GM23338 (cell line): ENCODE data around the gene EZH2. TPM values are rescaled to one million over a fixed set of nuclear protein-coding genes. Genes with fewer than 3 reads are reported as not detected.

Source experiments
- ATAC-seq: fragments of 200-7000 bp; cut with Tn5 transposase; 3 replicates; pipeline ENCODE4 v1.9.1; 2020
- DNase-seq: peaks from one replicate; pipeline ENCODE4 v3.0.0-alpha.2; 2015; ENCODE audit warnings: low spot score
- H2AFZ ChIP-seq: fragments of 200-600 bp; sonication (generic); 2 replicates; pipeline ENCODE4 v1.8.0; 2016; ENCODE audit warnings: antibody characterized with exemption, mild to moderate bottlenecking, moderate library complexity
- H3F3A ChIP-seq: fragments of 200-600 bp; sonication (generic); replicated peaks from 2 replicates; pipeline ENCODE4 v1.8.0; 2017; ENCODE audit warnings: antibody characterized with exemption, mixed run types, low read depth
- H3K27ac ChIP-seq: fragments of 200-600 bp; sonication (generic); 2 replicates; pipeline ENCODE4 v1.6.1; 2016; ENCODE audit warnings: low read depth
- H3K27me3 ChIP-seq: fragments of 200-600 bp; sonication (generic); 2 replicates; pipeline ENCODE4 v1.8.0; 2016; ENCODE audit warnings: mild to moderate bottlenecking, mixed run types, moderate library complexity; ENCODE audit not compliant: insufficient read depth
- H3K36me3 ChIP-seq: fragments of 200-600 bp; sonication (generic); 2 replicates; pipeline ENCODE4 v1.8.0; 2016; ENCODE audit warnings: mild to moderate bottlenecking; ENCODE audit not compliant: insufficient read depth
- H3K4me1 ChIP-seq: fragments of 200-600 bp; sonication (generic); 2 replicates; pipeline ENCODE4 v1.8.0; 2016; ENCODE audit warnings: mild to moderate bottlenecking, moderate library complexity; ENCODE audit not compliant: insufficient read depth
- H3K4me2 ChIP-seq: fragments of 200-600 bp; sonication (generic); 2 replicates; pipeline ENCODE4 v1.7.1; 2017; ENCODE audit warnings: mixed run types
- H3K4me3 ChIP-seq: fragments of 200-600 bp; sonication (generic); 2 replicates; pipeline ENCODE4 v1.6.1; 2016; ENCODE audit warnings: mixed run types
- H3K79me2 ChIP-seq: fragments of 200-600 bp; sonication (generic); replicated peaks from 2 replicates; pipeline ENCODE4 v1.8.0; 2017; ENCODE audit warnings: mild to moderate bottlenecking; ENCODE audit not compliant: insufficient read depth
- H3K9me2 ChIP-seq: fragments of 200-600 bp; sonication (generic); 2 replicates; pipeline ENCODE4 v1.8.0; 2017; ENCODE audit not compliant: insufficient read depth
- H4K20me1 ChIP-seq: fragments of 200-600 bp; sonication (generic); replicated peaks from 2 replicates; pipeline ENCODE4 v1.8.0; 2017; ENCODE audit warnings: mild to moderate bottlenecking; ENCODE audit not compliant: insufficient read depth
- H3K27ac Mint-ChIP-seq: 2 replicates; pipeline ENCODE4 v1.8.0; 2020; ENCODE audit warnings: inconsistent platforms, mild to moderate bottlenecking, moderate library complexity, mixed read lengths
- H3K27me3 Mint-ChIP-seq: 3 replicates; pipeline ENCODE4 v1.8.0; 2022; ENCODE audit warnings: low read depth, mild to moderate bottlenecking, moderate library complexity, mixed read lengths, inconsistent platforms; ENCODE audit not compliant: insufficient read depth, poor library complexity
- H3K36me3 Mint-ChIP-seq: 3 replicates; pipeline ENCODE4 v1.8.0; 2021; ENCODE audit warnings: low read depth, mild to moderate bottlenecking, inconsistent platforms, moderate library complexity, mixed read lengths
- H3K4me1 Mint-ChIP-seq: 3 replicates; pipeline ENCODE4 v1.8.0; 2020; ENCODE audit warnings: mild to moderate bottlenecking, inconsistent platforms, mixed read lengths
- H3K4me3 Mint-ChIP-seq: 3 replicates; pipeline ENCODE4 v1.8.0; 2021; ENCODE audit warnings: moderate library complexity, mild to moderate bottlenecking, inconsistent platforms, mixed read lengths
- H3K9me3 Mint-ChIP-seq: 3 replicates; pipeline ENCODE4 v1.8.0; 2020; ENCODE audit warnings: moderate library complexity, mild to moderate bottlenecking, inconsistent platforms, mixed read lengths
- CREB1 ChIP-seq: fragments of 250-450 bp; sonication (Bioruptor Pico); IDR thresholded peaks from 2 replicates; pipeline ENCODE4 v1.5.0; 2020; ENCODE audit warnings: low read depth, mild to moderate bottlenecking, moderate library complexity
- EZH2phosphoT487 ChIP-seq: fragments of 200-600 bp; sonication (generic); IDR thresholded peaks from one replicate; pipeline ENCODE4 v1.8.1; 2018; ENCODE audit warnings: antibody characterized with exemption; ENCODE audit not compliant: unreplicated experiment
- NANOG ChIP-seq: IDR thresholded peaks from 2 replicates; pipeline ENCODE4 v1.6.1; 2016; ENCODE audit warnings: antibody characterized with exemption, borderline replicate concordance
- POLR2AphosphoS5 ChIP-seq: IDR thresholded peaks from 2 replicates; pipeline ENCODE4 v1.6.1; 2016; ENCODE audit warnings: antibody characterized with exemption, low read depth
- ZNF114 ChIP-seq: fragments of 250-450 bp; sonication (Bioruptor Pico); IDR thresholded peaks from 2 replicates; pipeline ENCODE4 v1.5.0; 2020; ENCODE audit warnings: mild to moderate bottlenecking, moderate library complexity
- ZNF331 ChIP-seq: fragments of 250-450 bp; sonication (Bioruptor Pico); IDR thresholded peaks from 2 replicates; pipeline ENCODE4 v1.5.0; 2020; ENCODE audit warnings: low read depth, mild to moderate bottlenecking, moderate library complexity
- polyA plus RNA-seq: library from polyadenylated mRNA; unstranded; fragments of >200 nt; fragmentation: Nextera tagmentation; extraction: Ambion mirVana; gene quantifications from 2 replicates; pipeline ENCODE4 v1.2.1, GENCODE V29; 2016
- total RNA-seq: library from RNA; depleted of rRNA; stranded (reverse); fragments of >200 nt; shearing (Covaris generic); gene quantifications from 2 replicates; pipeline ENCODE4 v1.2.3, GENCODE V29; 2014
- TF ChIP-seq, protein P1 (sequence below): IDR thresholded peaks from one replicate; pipeline ENCODE4 v1.6.1; 2018; ENCODE audit warnings: antibody characterized with exemption; ENCODE audit not compliant: unreplicated experiment
- TF ChIP-seq, protein P2 (sequence below): fragments of 250-450 bp; sonication (Bioruptor Pico); IDR thresholded peaks from 2 replicates; pipeline ENCODE4 v1.5.0; 2020; ENCODE audit warnings: mild to moderate bottlenecking, moderate library complexity
- TF ChIP-seq, protein P3 (sequence below), 2 experiments: fragments of 200-600 bp in 1 of 2; sonication (generic) in 1 of 2; conservative IDR thresholded peaks; 2 replicates each; pipeline versions ENCODE4 v1.5.1 to v1.6.1; 2016 to 2017; ENCODE audit warnings: antibody characterized with exemption in 2 of 2, low read depth in 2 of 2, mild to moderate bottlenecking in 2 of 2, moderate library complexity in 1 of 2

Gene EZH2
- total and polyA plus RNA-seq, 2 experiments from 2014 or later, result 33.9 to 38.6 TPM

DNA sequence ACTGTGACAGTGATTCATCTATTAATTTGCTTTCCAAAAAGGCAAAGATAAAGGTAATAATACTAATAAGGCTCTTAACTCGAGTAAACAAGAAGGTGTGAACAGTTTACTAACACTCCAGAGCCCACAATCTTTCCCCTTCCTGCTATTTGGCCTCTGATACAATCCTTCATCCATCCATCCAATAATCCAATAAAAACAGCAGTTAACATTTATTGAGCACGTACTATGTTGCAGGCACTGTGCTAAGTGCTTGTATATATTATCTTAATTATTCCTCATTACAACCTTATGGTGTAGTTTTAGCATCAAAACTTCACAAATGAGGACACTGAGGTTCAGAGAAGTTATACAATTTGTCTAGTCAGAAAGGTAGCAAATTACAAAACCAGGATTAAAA lies 49.5 kb downstream of the EZH2 start (continued):
- TF ChIP-seq, protein P1, sequence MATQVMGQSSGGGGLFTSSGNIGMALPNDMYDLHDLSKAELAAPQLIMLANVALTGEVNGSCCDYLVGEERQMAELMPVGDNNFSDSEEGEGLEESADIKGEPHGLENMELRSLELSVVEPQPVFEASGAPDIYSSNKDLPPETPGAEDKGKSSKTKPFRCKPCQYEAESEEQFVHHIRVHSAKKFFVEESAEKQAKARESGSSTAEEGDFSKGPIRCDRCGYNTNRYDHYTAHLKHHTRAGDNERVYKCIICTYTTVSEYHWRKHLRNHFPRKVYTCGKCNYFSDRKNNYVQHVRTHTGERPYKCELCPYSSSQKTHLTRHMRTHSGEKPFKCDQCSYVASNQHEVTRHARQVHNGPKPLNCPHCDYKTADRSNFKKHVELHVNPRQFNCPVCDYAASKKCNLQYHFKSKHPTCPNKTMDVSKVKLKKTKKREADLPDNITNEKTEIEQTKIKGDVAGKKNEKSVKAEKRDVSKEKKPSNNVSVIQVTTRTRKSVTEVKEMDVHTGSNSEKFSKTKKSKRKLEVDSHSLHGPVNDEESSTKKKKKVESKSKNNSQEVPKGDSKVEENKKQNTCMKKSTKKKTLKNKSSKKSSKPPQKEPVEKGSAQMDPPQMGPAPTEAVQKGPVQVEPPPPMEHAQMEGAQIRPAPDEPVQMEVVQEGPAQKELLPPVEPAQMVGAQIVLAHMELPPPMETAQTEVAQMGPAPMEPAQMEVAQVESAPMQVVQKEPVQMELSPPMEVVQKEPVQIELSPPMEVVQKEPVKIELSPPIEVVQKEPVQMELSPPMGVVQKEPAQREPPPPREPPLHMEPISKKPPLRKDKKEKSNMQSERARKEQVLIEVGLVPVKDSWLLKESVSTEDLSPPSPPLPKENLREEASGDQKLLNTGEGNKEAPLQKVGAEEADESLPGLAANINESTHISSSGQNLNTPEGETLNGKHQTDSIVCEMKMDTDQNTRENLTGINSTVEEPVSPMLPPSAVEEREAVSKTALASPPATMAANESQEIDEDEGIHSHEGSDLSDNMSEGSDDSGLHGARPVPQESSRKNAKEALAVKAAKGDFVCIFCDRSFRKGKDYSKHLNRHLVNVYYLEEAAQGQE, result no peak
- TF ChIP-seq, protein P2, sequence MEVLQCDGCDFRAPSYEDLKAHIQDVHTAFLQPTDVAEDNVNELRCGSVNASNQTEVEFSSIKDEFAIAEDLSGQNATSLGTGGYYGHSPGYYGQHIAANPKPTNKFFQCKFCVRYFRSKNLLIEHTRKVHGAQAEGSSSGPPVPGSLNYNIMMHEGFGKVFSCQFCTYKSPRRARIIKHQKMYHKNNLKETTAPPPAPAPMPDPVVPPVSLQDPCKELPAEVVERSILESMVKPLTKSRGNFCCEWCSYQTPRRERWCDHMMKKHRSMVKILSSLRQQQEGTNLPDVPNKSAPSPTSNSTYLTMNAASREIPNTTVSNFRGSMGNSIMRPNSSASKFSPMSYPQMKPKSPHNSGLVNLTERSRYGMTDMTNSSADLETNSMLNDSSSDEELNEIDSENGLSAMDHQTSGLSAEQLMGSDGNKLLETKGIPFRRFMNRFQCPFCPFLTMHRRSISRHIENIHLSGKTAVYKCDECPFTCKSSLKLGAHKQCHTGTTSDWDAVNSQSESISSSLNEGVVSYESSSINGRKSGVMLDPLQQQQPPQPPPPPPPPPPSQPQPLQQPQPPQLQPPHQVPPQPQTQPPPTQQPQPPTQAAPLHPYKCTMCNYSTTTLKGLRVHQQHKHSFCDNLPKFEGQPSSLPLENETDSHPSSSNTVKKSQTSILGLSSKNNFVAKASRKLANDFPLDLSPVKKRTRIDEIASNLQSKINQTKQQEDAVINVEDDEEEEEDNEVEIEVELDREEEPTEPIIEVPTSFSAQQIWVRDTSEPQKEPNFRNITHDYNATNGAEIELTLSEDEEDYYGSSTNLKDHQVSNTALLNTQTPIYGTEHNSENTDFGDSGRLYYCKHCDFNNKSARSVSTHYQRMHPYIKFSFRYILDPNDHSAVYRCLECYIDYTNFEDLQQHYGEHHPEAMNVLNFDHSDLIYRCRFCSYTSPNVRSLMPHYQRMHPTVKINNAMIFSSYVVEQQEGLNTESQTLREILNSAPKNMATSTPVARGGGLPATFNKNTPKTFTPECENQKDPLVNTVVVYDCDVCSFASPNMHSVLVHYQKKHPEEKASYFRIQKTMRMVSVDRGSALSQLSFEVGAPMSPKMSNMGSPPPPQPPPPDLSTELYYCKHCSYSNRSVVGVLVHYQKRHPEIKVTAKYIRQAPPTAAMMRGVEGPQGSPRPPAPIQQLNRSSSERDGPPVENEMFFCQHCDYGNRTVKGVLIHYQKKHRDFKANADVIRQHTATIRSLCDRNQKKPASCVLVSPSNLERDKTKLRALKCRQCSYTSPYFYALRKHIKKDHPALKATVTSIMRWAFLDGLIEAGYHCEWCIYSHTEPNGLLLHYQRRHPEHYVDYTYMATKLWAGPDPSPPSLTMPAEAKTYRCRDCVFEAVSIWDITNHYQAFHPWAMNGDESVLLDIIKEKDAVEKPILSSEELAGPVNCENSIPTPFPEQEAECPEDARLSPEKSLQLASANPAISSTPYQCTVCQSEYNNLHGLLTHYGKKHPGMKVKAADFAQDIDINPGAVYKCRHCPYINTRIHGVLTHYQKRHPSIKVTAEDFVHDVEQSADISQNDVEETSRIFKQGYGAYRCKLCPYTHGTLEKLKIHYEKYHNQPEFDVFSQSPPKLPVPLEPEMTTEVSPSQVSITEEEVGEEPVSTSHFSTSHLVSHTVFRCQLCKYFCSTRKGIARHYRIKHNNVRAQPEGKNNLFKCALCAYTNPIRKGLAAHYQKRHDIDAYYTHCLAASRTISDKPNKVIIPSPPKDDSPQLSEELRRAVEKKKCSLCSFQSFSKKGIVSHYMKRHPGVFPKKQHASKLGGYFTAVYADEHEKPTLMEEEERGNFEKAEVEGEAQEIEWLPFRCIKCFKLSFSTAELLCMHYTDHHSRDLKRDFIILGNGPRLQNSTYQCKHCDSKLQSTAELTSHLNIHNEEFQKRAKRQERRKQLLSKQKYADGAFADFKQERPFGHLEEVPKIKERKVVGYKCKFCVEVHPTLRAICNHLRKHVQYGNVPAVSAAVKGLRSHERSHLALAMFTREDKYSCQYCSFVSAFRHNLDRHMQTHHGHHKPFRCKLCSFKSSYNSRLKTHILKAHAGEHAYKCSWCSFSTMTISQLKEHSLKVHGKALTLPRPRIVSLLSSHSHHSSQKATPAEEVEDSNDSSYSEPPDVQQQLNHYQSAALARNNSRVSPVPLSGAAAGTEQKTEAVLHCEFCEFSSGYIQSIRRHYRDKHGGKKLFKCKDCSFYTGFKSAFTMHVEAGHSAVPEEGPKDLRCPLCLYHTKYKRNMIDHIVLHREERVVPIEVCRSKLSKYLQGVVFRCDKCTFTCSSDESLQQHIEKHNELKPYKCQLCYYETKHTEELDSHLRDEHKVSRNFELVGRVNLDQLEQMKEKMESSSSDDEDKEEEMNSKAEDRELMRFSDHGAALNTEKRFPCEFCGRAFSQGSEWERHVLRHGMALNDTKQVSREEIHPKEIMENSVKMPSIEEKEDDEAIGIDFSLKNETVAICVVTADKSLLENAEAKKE (CRISPR knock-in tag), result no peak
- no peak for TF ChIP-seq EZH2phosphoT487
- TF ChIP-seq NANOG, result no peak

DNA sequence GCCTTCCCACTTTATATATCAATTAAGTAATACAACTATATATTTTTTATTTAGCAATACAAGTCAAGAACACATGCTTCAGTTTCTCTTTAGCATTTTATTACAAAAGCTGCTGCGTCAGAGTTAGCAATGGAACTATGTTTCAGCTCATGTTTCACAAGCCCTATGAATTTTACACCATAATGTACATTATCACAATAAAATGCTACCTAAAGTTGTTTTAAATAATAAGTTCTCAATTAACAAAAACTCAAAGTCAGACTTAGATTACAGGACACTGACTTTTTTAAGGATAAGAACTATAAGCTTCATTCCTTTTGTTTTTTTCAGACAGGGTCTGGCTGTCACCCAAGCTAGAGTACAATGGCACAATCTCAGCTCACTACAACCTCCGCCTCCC lies 52.3 kb downstream of the EZH2 start:
- DNase-seq, result no peak
- Histone ChIP-seq H3F3A (no peaks in the 10 kb centered on the region), H3K27me3 (no peaks in the 10 kb centered on the region), H3K4me2 (no peak overlapping the region), H3K4me3 (no peak overlapping the region), H3K27ac (no peak overlapping the region; the same call in 1 of the 2 replicates), H3K79me2 (peaks cover 34% of the 10 kb centered on the region), H3K4me1 (no peaks in the 10 kb centered on the region), H3K9me2 (no peaks in the 10 kb centered on the region), H3K36me3 (peaks cover 13% of the 10 kb centered on the region; the same call in 1 of the 2 replicates), H4K20me1 (peaks cover 20% of the 10 kb centered on the region), H2AFZ (no peak overlapping the region)
- no peaks in the 10 kb centered on the region for H3K4me1 Mint-ChIP-seq
- H3K36me3 Mint-ChIP-seq, result peaks cover 23% of the 10 kb centered on the region
- 0 out of 2 replicates have a peak overlapping the region, but pooled peaks have one; percentile 60 for H3K27ac Mint-ChIP-seq
- peaks cover 2% of the 10 kb centered on the region for H3K27me3 Mint-ChIP-seq
- H3K4me3 Mint-ChIP-seq, result no peak overlapping the region
- no peaks in the 10 kb centered on the region for H3K9me3 Mint-ChIP-seq
- no peak for ATAC-seq
- TF ChIP-seq POLR2AphosphoS5 (no peak), ZNF114 (CRISPR knock-in tag) (no peak), NANOG (no peak), EZH2phosphoT487 (no peak), CREB1 (no peak), ZNF331 (CRISPR knock-in tag) (no peak)
- TF ChIP-seq, protein P3, sequence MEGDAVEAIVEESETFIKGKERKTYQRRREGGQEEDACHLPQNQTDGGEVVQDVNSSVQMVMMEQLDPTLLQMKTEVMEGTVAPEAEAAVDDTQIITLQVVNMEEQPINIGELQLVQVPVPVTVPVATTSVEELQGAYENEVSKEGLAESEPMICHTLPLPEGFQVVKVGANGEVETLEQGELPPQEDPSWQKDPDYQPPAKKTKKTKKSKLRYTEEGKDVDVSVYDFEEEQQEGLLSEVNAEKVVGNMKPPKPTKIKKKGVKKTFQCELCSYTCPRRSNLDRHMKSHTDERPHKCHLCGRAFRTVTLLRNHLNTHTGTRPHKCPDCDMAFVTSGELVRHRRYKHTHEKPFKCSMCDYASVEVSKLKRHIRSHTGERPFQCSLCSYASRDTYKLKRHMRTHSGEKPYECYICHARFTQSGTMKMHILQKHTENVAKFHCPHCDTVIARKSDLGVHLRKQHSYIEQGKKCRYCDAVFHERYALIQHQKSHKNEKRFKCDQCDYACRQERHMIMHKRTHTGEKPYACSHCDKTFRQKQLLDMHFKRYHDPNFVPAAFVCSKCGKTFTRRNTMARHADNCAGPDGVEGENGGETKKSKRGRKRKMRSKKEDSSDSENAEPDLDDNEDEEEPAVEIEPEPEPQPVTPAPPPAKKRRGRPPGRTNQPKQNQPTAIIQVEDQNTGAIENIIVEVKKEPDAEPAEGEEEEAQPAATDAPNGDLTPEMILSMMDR (conservative IDR thresholded peaks at IDR 0.05; ENCODE audit: low read depth in 2 of 2), result no peak
- TF ChIP-seq, protein P1, result no peak
